Camera-type eye (tissue), 1 donor: ENCODE measurements around the gene MROH2A. TPM values are rescaled to one million over a fixed set of nuclear protein-coding genes. Genes with fewer than 3 reads are reported as not detected.

ENCODE experiments used
- total RNA-seq: library from RNA; depleted of rRNA; stranded (reverse); fragments of >200 nt; gene quantifications from one replicate; pipeline ENCODE4 v1.2.3, GENCODE V29; 2014

MROH2A gene, protein sequence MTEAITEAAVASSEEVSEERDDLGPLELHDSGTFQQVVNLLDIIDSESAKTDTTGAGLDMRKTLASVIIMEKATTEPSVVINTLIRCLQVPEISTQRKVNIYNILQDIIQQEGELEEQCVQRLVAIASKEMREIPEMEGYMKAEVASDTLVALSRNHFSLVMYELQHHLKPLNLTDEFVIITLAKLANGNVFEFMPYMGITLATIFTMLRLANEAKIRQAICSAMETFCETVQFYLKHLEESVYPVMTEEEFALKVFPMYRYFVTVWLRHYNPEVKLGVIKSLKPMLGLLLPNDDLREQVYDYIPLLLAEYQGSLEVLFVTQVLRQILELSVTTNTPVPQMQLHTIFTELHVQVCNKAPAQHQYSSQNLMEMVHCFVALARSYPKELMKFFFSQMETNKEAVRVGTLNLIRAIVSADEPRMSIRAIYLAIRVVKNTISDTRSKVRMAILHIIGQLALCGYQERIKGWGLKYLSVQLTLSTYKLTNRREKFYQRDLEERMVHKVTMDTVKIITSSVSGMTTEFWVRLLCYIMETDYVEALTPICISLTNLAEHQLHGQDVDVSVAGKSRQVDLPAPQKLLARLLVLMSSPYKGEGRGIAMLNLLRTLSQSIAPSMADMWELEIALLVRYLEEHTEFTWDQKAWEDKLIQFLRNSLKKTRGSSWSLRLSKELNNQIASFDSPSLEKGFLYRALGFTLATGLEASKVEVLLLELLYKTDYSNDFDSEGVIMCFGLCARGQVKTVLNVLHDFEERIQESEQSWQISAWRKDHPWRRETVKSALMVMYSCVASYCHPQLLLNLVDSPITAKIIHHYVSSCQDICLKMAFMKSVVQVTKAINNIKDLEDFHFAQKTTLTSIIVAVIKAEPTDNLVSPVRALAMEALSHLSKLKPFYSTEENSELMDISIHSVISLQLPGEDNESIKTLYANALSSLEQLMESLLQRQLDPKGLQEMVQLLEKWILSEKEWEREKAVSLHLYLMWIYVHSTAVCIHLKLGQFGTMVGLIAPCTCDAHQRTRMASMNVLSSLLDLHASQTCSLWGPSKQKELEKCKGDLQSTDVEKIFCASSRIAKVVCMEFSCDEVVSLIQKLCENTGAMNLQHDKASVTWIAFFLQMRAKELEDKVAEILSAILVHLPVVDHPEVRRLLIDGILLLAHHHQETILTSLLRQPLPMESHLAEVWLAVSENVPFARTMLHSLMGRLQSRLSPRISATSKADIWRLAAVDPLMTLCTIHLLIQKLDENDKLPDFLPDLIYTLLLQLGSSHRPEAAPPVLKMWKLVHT (N-terminal part only)
- total RNA-seq, result not detected

GRCh38 chr2:233778030-233778429 is at the start of gene MROH2A:
TSS of gene MROH2A (plus strand) at chr2:233778330. CDS start at chr2:233779359, 1,029 bp downstream.

DNA sequence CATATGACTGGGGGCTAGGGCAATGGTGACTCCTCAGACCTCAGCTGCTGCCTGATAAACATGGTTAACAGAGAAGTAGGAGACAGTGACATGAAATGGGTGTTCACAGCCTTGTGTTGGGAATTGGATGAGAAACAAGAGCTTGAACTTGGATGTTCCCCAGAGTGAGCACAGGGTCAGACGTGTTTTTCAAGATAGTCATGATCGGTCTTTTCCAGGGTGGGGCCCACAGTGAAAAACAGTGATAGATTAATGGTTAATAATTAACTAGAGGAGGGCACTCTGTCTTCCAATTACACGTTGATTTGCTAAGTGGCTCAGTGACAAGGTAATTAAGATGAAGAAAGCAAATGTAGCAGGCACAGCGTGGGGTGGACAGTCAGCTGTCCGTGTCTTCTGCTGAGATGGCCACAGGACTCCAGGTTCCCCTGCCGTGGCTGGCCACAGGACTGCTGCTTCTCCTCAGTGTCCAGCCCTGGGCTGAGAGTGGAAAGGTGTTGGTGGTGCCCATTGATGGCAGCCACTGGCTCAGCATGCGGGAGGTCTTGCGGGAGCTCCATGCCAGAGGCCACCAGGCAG is 49.3 kb upstream of the MROH2A start, which contains the start of gene UGT1A3:
Gene UGT1A3 (plus strand): TSS at position 320 of the 579 bp plus-strand sequence. CDS start 85 bp downstream, at position 405.

GRCh38 chr2:233760043-233760442 is 18.1 kb upstream of the MROH2A start, which contains the start of gene UGT1A1:
TSS of gene UGT1A1 (plus strand) at chr2:233760270. CDS start at chr2:233760288, 18 bp downstream.

GRCh38 chr2:233854241-233854981 is 76.3 kb downstream of the MROH2A start, which contains the start of gene HJURP:
TSS of gene HJURP (minus strand) at chr2:233854535. CDS start at chr2:233854500, 35 bp downstream.

DNA sequence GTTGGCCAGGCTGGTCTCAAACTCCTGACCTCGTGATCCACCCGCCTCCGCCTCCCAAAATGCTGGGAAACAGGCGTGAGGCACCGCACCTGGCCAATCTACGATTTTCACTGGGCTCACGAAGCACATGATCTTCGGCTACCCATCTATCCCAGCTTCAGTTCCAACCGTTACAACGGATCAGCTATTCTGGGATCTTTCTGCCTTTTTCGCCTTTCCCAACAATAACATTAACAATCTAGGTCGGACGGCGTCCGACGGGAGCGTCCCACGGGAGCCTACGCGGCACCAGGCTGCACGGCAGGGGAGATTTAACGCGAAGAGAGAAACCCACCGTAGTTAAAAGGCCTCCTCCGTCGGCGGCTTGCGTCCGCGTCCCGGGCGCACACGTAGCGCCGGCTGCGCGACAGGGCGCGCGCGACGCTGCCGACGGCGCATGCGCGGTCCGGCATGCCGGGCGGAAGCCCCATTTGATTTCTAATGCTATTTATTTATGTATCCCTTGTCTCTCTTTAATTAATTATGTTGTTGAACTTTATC is 89.9 kb downstream of the MROH2A start, which contains the start of gene MSL3B:
Gene MSL3B (minus strand): TSS at position 394 of the 540 bp plus-strand sequence.

Other genes with a start within 250 kb of the MROH2A start
- gene USP40, start 211.5 kb upstream of the MROH2A start, total RNA-seq, result 73.1 TPM
- not detected for gene UGT1A8, start 160.7 kb upstream of the MROH2A start, total RNA-seq
- gene UGT1A10, start 141.9 kb upstream of the MROH2A start, total RNA-seq, result not detected
- not detected for gene UGT1A9, start 106.4 kb upstream of the MROH2A start, total RNA-seq
- not detected for gene UGT1A7, start 96.4 kb upstream of the MROH2A start, total RNA-seq
- 0.55 TPM for gene UGT1A6, start 85.4 kb upstream of the MROH2A start, total RNA-seq
- gene UGT1A5, start 65.4 kb upstream of the MROH2A start, total RNA-seq, result 0.16 TPM
- not detected for gene UGT1A4, start 59.6 kb upstream of the MROH2A start, total RNA-seq
- gene UGT1A3, start 49.3 kb upstream of the MROH2A start, total RNA-seq, result not detected
- gene UGT1A1, start 18.1 kb upstream of the MROH2A start, total RNA-seq, result not detected
- gene HJURP, start 76.2 kb downstream of the MROH2A start, total RNA-seq, result 9.8 TPM
- 3.0 TPM for gene TRPM8, start 139.0 kb downstream of the MROH2A start, total RNA-seq